K562 (cell line): ENCODE data around the gene KATNB1. TPM values are rescaled to one million over a fixed set of nuclear protein-coding genes. Genes with fewer than 3 reads are reported as not detected.

Experiments
- ATAC-seq: fragments of 200-7000 bp; cut with Tn5 transposase; 3 replicates; pipeline ENCODE4 v1.9.1; 2020; ENCODE audit warnings: moderate library complexity
- BruUV-seq: library from RNA; stranded (reverse); fragments of 400-500 nt; replicated peaks from 2 replicates; lab custom pipeline; 2021; lab: Mats Ljungman, UMichigan
- CTCF ChIA-PET: fragments of 300-600 bp; formaldehyde crosslinking; extraction: SDS; loops from one replicate; lab custom pipeline; 2021; ENCODE audit warnings: low intra/inter-chr PET ratio; lab: Yijun Ruan, JAX
- POLR2A ChIA-PET: fragments of 300-600, 350-650 bp; sonication (Branson Sonifier 250); formaldehyde crosslinking; extraction: SDS; loops from one replicate; lab custom pipeline; 2021; ENCODE audit warnings: antibody characterized with exemption, inconsistent platforms; lab: Yijun Ruan, JAX
- DNase-seq, 4 experiments: peaks; one replicate each; pipeline versions ENCODE4 v3.0.0 to v3.0.0-alpha.2; 2011 to 2018; ENCODE audit warnings: low spot score in 3 of 4, mixed read lengths in 3 of 4; ENCODE audit errors: extremely low read depth in 1 of 4
- FAIRE-seq: peaks from 2 replicates; lab custom pipeline; 2011; peaks lifted over from hg19 to GRCh38; lab: Jason Lieb, UNC
- H2AFZ ChIP-seq: 2 replicates; pipeline ENCODE4 v1.6.0; 2011; ENCODE audit warnings: low read depth, low read length, control low read depth, inconsistent platforms
- H3K27ac ChIP-seq: fragments of 200-600 bp; 3 replicates; pipeline ENCODE4 v1.8.0; 2011; ENCODE audit warnings: low read depth, mild to moderate bottlenecking, control low read depth, inconsistent platforms, low read length, moderate library complexity, mixed read lengths; ENCODE audit errors: extremely low read depth
- H3K27me3 ChIP-seq, 2 experiments: fragments of 300-600 bp in 1 of 2; 2 replicates in 1 of 2; 3 replicates in 1 of 2; pipeline versions ENCODE4 v1.6.0 to v1.8.0; 2011; ENCODE audit warnings: inconsistent platforms in 2 of 2, low read length in 2 of 2, mild to moderate bottlenecking in 1 of 2, mixed read lengths in 1 of 2, moderate library complexity in 1 of 2; ENCODE audit not compliant: control insufficient read depth in 2 of 2, insufficient read depth in 2 of 2
- H3K36me3 ChIP-seq: fragments of 300-600 bp; 3 replicates; pipeline ENCODE4 v1.8.0; 2011; ENCODE audit warnings: mild to moderate bottlenecking, low read length, inconsistent platforms; ENCODE audit not compliant: control insufficient read depth, insufficient read depth
- H3K4me1 ChIP-seq, 2 experiments: fragments of 200-600 bp in 1 of 2; replicated peaks in 1 of 2; 2 replicates in 1 of 2; 3 replicates in 1 of 2; pipeline versions ENCODE4 v1.5.1 to v1.8.0; 2011; ENCODE audit warnings: inconsistent platforms in 2 of 2, low read length in 2 of 2, mild to moderate bottlenecking in 1 of 2, mixed read lengths in 1 of 2, moderate library complexity in 1 of 2; ENCODE audit not compliant: control insufficient read depth in 2 of 2, insufficient read depth in 2 of 2
- H3K4me2 ChIP-seq: 2 replicates; pipeline ENCODE4 v1.6.1; 2011; ENCODE audit warnings: low read length, control low read depth, inconsistent platforms, mixed read lengths; ENCODE audit not compliant: insufficient read depth
- H3K4me3 ChIP-seq: fragments of 200-600 bp; sonication (generic), shearing (Covaris generic); 2 replicates; pipeline ENCODE4 v1.5.1; 2016; ENCODE audit warnings: control low read depth, inconsistent platforms
- H3K79me2 ChIP-seq: fragments of 200-600 bp; 3 replicates; pipeline ENCODE4 v1.8.0; 2011; ENCODE audit warnings: low read length, inconsistent platforms; ENCODE audit not compliant: control insufficient read depth, insufficient read depth
- H3K9ac ChIP-seq, 2 experiments: 2 replicates each; pipeline versions ENCODE4 v1.6.0 to v1.6.1; 2011; ENCODE audit warnings: low read depth in 2 of 2, low read length in 2 of 2, control low read depth in 1 of 2, inconsistent platforms in 1 of 2, mild to moderate bottlenecking in 1 of 2, mixed read lengths in 1 of 2; ENCODE audit not compliant: insufficient read depth in 1 of 2
- H3K9me1 ChIP-seq: one replicate; pipeline ENCODE4 v1.6.0; 2011; ENCODE audit warnings: inconsistent platforms, mild to moderate bottlenecking, low read length, moderate library complexity; ENCODE audit not compliant: control insufficient read depth, insufficient read depth
- H3K9me3 ChIP-seq: replicated peaks from 2 replicates; pipeline ENCODE4 v1.5.1; 2011; ENCODE audit warnings: low read depth, low read length, inconsistent platforms; ENCODE audit not compliant: control insufficient read depth, insufficient read depth
- H4K20me1 ChIP-seq: replicated peaks from 2 replicates; pipeline ENCODE4 v1.6.1; 2011; ENCODE audit warnings: low read length, inconsistent platforms, mixed read lengths; ENCODE audit not compliant: control insufficient read depth, insufficient read depth
- AFF4 ChIP-seq: sonication (generic); formaldehyde crosslinking; IDR thresholded peaks from 2 replicates; pipeline ENCODE4 v1.8.0; 2023; ENCODE audit warnings: mild to moderate bottlenecking, missing genetic modification reagents
- CHD4 ChIP-seq: fragments of 200-600 bp; sonication (generic); IDR thresholded peaks from 3 replicates; pipeline ENCODE4 v1.6.1; 2012; ENCODE audit warnings: low read depth, mild to moderate bottlenecking, mixed read lengths, low read length, inconsistent platforms; ENCODE audit not compliant: insufficient read depth, insufficient replicate concordance, poor library complexity, severe bottlenecking
- NFE2L1 ChIP-seq: fragments of 450-650 bp; IDR thresholded peaks from 2 replicates; pipeline ENCODE4 v1.6.1; 2016; ENCODE audit warnings: missing genetic modification characterization, low read depth, mild to moderate bottlenecking, missing compliant biosample characterization, moderate library complexity, borderline replicate concordance
- WGBS: fragments of 100-300 bp; shearing (Covaris generic); methylation state at CpG from one replicate; pipeline ENCODE4 v1.1.6; 2016; ENCODE audit warnings: low coverage, mixed read lengths; ENCODE audit not compliant: insufficient coverage; ENCODE audit errors: missing lambda C conversion rate; 5-methylcytosine and 5-hydroxymethylcytosine counted together
- in situ Hi-C: fragments of 300-500 bp; cut with MboI; formaldehyde crosslinking; loops from 4 replicates; pipeline ENCODE4 v1.15.0; 2018; ENCODE audit warnings: inconsistent platforms, mixed read lengths
- intact Hi-C: fragments of 100-400 bp; cut with micrococcal nuclease; formaldehyde crosslinking; loops from 2 replicates; pipeline ENCODE4 v1.14.2; 2022
- polyA plus RNA-seq, 8 experiments: library from polyadenylated mRNA; depleted of rRNA in 4 of 8; stranded (reverse) in 5 of 8; unstranded in 3 of 8; fragments of >200 nt; fragmentation: Nextera tagmentation in 2 of 8; fragmentation: Illumina TruSeq in 1 of 8; extraction: Ambion mirVana in 2 of 8; extraction: Trizol in 1 of 8; gene quantifications; 2 replicates each; pipeline versions ENCODE4 v1.2.1 to v1.2.3, GENCODE V29; 2011 to 2014; ENCODE audit warnings: inconsistent platforms in 1 of 8, missing spikeins in 1 of 8
- total RNA-seq, 7 experiments: library from RNA; depleted of rRNA in 6 of 7; stranded (reverse); fragments of >200 nt in 6 of 7; fragmentation: Illumina TruSeq in 2 of 7; extraction: Trizol in 2 of 7; gene quantifications; 2 replicates each; pipeline versions ENCODE4 v1.2.1 to v1.2.3, GENCODE V29; 2011 to 2021; ENCODE audit warnings: low replicate concordance in 1 of 7

KATNB1 gene
- total and polyA plus RNA-seq, 9 of the 15 experiments (the other 6 are each of a cell fraction or from before 2014, with no cell fraction given), result 1.2 to 52.6 (median 21.9) TPM

GRCh38 chr16:57738844-57739243 is 3.3 kb downstream of the KATNB1 start:
- intact Hi-C loops, result loop anchor here (5.0 to 10.0 kb wide), 3 partner anchors 47 to 266 kb away; partner anchors contain the start of genes DRC7, USB1 and ZNF319
- Histone ChIP-seq H3K27me3 (no peaks in the 10 kb centered on the region), H3K4me3 (no peak overlapping the region), H3K36me3 (peaks cover 29% of the 10 kb centered on the region; the same call in 1 of the 3 replicates), H3K9me1 (no peaks in the 10 kb centered on the region), H3K4me2 (no peak overlapping the region), H3K9me3 (no peaks in the 10 kb centered on the region), H3K9ac (peak overlapping the region in 1 of 2 experiments; percentile 37; a peak in 1 of 4 replicates), H3K79me2 (peaks cover 17% of the 10 kb centered on the region), H3K4me1 (peaks cover 19 to 52% of the 10 kb centered on the region in 2 experiments), H2AFZ (no peak overlapping the region), H3K27ac (no peak overlapping the region), H4K20me1 (no peaks in the 10 kb centered on the region)
- no TSS peak for BruUV-seq
- ATAC-seq (no peak), DNase-seq (no peak), FAIRE-seq (no peak)
- CTCF ChIA-PET, result no interaction called here
- POLR2A ChIA-PET, result no interaction called here
- TF ChIP-seq NFE2L1 (no peak), CHD4 (no peak), AFF4 (CRISPR knock-in tag) (no peak)
- in situ Hi-C loops, result no loop called here
- 89% methylated on average over 7 of the region's 7 CpGs for WGBS
